Stimulated activated CD4-positive, alpha-beta T cell treated with anti-CD3 and anti-CD28 coated beads, Interleukin-15, amount 100 ng/mL, for 1 hour (primary cell): Measurements from ENCODE around the gene ATP5F1D.
A peak's percentile ranks its signal among the peaks of the same experiment; 100 is the strongest.

Source experiments
- DNase-seq, 2 donors: peaks; one replicate each; pipeline ENCODE4 v3.0.0-alpha.2; 2020; ENCODE audit warnings: low read depth in 1 of 2, low spot score in 1 of 2

The ATP5F1D gene

DNA sequence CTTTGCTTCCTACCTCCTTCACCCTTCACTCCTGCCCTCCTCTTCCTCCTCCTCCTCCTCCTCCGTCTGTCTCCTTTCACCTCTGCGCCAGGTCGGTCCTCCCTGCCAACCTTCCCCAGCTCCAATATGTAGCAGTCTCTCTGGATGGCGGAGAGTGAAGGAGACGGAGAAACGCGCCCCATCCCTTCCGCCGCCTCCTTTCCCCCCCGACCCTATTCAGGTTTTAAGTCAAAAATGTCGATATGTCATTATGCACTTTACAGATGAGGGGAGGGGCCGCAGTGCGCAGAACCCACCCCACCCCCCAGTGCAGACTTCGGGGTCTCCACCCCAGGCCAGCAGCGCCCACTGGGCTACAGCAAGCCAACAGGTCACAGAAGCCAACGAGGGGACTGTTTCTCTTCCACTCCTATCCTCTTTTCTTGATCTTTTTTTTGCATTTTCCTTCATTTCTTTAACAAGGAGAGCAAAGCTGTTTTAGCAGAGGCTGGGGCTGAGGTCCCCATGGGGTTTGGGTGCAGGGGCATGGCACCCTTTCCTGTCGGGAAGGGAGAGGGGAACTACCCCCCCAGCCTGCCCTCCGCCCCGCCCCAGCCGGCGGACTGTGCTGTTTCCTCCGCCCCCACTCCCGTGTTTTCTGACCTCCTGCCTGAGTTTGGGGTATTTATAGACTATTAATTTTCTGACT lies 16.1 kb downstream of the ATP5F1D start:
- no peak for DNase-seq

DNA sequence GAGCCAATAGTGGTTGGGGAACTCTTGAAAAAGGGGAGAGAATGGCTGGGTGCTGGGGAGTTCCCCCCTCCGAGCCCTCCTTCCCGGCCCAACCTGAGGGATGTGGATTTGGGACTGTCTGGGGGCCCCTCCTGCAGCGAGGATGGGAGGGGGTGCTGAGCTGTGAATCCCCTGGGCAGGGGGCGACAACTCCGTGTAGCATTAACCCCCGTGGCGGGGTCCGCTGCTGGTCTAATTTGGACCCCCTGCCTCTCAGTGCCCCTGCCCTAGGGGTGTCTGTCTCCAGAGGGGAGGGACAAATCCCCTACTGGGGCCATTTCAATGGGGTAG lies 16.6 kb downstream of the ATP5F1D start:
- DNase-seq, result no peak

DNA sequence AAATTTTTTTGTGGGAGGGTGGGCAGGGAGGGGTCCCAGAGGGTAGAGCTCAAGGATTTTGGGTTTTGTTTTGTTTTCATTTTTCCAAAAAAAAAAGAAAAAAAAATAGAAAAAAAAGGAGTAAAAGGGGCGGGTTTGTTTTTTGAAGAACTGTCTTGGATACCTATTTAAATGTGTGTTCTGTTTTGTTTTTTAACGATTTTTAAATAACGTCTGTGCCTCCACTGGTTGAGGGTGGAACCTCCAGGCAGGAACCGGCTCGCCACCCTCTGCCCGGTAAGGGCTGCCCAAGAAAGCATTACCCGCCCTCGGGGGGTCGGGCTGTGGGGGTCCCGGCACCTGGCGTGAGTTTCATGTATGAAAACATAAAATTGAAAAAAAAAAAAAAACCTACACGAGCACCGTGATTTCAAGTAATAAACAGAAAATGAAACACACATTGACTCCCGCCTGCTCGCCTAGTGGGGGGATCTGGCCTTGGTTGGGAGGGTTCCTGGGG lies 17.2 kb downstream of the ATP5F1D start:
- DNase-seq, result no peak

DNA sequence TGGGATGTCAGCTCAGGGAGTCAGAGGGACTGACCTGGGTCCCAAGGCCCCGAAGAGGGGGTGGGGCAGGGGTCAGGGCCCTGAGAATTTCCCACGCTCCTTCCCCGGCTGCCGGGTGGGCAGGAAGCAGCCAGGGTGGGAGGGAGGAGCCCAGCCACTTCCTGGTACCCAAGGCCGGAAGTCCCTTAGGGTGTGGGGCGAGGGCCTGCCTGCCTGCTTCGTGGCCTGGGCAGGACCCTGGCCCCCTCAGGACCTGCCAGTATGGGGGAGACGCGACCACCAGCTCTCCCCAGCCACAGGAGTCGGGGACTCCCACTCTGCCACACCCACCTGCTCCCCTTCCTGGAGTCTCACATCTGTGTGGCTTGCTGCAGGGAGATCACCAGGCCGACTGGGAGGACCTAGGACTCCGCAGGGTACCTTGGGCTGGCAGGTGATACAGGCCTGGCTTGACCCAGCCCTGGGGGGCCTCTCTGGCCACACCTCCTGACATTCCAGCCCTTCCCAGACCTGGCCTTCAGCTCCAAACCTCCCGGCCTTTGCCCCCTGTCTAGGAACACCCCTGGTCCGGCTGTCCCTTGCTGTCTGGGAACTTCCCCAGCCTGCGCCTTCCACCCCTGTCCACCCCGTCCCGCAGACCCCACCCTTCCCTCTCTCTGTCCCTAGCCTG lies 17.8 kb downstream of the ATP5F1D start:
- peak in 1 of 2 donors; percentile 54 for DNase-seq

DNA sequence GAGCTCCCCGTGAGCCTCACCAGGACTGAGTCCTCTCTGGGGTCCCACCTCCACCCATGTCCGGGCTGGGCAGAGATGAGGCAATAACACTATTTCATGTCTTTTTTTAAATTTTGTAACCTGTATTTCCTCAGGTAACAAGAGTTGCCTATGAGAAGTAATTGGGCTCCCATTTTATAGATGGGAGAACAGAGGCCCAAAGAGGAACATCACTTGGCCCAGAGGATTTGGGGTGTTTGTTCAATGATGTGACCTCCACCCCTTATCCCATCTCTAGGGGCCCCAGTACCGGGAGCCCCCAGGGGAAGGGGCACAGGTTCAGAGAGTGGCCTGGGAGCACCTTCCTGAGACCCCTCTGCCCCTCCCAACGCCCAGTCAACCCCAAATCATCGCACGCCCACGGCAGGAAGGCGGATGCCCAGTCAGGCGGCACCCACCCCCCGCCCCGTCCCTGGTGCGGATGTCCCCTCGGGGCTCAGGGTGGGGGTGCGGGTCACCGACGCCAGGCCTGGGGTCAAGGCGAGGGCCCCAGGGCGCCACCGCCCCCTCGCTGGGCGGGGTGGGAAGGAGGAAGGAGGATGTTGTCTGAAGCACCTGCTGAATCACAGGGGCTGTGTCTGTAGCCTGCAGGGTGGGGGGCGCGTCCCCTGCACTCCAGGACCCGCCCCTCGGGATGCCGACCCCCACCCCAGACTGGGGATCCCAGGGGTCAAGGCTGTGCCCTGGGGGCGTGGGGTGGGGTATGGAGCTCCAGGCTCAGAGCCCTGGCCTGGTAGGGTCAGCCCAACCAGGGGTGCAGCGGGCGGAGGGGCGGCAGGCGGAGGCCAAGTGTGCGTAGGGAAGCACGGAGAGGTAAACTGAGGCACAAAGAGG lies 18.6 kb downstream of the ATP5F1D start:
- DNase-seq, result no peak

DNA sequence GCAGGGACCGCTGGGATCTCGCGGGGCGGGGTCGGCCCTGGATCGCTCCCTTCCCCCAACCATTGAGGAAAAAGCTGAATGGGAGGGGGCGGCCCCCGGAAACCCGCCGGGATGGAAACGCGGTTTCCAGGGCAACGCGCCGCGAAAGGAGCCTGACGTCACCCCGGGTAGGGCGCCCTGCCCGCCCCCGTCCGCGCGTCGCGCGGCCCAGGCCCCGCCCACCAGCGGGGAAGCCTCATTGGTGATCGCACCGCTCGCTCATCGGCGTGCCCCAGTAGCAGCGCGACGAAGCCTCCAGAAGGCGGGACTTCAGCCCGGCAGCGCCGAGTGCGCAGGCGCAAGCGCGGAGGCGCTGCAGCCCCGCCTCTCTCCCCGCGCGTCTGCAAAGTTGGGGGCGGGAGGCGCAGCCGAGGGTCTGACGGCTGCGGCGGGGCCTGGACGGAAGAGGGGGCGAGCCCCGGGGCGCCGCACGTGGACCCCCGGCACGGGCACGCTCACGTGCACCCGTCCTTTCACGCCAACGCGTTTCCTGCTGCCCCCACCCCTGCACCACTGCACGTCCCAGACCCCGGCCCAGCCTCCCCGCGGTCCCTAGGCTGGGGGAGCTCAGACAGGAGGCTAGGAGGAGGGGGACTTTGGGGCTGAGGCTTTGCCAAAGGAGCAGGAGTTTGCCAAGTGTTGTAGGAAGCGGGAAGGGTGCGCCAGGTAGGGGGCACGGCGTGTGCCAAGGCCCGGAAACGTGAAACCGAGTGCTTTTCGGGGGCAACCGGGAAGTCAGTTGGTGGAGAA lies 19.4 kb downstream of the ATP5F1D start:
- DNase-seq, result peak; percentile 96 to 97

DNA sequence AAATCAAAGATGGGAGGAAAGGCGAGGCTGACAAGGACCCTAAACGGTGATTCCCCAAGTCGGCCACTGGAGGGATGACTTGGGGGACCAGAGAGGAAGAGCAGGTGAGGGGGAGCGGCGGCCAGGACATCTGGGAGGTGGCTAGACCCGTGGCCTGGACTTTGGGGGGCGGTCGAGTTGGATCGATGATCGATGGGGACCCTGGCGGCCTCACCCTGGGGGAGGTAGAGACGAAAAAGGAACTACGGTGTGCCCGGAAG lies 19.9 kb downstream of the ATP5F1D start:
- no peak for DNase-seq

DNA sequence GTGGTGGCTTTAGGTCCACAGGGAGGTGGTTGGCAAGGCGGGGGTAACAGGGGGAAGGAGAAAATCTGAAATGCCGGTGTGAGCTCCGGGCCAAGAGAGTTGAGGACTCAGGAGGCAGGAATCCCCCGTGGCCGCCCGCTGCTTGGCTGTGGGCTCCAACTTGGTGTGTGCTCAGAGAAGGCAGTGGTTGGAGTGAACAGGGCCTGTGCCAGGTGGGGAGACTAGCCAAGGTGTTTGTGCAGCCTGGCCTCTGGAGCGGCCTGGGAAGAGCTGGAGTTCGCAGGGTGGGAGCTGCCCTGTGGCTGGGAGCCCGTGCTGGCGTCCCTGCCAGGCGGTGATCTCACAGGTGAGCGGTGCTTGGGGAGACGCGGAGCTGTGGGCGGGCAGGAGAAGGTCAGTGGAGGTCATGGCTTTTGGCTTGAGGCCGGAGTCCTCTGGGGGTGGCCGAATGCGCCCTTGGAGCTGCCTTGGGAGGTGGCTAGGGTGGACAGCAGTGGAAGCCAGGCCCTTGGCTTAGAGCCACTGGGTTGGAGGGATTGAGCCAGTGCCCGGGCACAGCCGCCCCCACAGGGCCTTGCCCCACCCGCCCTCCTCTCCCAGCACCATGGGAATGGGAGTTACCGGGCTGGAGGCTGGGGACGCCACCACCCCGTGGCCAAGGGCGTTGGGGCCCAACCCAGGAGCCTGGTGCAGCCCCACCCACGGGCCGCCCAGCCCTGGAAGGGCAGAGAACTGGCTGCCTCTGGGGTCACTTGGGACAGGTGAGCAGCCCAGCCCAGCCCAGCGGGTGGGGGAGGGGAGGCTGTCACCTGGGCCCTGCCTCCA lies 20.5 kb downstream of the ATP5F1D start:
- no peak for DNase-seq

DNA sequence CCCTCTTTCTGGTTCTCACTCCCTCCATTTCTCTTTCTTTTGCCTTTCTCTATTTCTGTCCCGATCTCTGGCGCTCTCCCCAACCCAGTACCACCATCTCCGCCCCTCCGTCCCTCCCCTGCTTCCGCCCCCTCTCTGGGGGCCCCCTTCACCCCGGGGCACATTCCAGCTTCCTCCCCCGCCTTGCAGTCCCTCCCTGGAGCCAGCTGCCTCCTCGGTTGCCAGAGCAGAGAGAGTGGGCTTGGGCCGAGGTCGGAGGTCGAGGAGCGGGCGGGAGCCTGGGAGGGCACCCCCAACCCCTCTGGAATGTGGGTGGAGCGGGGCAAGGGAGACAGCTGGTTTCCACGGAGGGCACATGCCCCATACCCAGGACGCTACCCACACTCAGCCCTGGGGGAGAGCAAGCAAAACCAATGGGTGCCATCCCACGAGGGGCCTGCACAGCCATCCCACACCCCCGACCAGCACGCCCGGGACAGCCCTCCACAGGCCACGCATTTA lies 21.1 kb downstream of the ATP5F1D start:
- DNase-seq, result no peak

DNA sequence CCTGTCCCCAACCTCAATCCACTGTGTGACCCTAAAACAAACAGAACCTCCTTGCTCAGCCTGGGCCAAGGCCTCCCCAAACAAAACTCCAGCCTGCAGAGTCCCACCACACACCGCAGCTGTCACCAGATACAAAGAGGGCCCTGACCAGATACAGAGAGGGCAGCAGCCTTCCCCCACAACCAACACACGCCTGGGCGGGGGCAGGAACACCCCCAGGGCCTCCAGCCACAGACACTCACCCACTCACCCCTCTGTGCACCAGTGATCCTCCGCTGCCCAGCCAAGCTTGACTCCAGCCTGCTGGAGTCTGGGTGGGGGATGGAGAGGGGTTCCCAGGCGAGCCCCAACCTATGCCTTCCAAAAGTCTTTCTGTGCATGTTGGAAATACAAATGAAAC lies 21.6 kb downstream of the ATP5F1D start:
- DNase-seq, result no peak

DNA sequence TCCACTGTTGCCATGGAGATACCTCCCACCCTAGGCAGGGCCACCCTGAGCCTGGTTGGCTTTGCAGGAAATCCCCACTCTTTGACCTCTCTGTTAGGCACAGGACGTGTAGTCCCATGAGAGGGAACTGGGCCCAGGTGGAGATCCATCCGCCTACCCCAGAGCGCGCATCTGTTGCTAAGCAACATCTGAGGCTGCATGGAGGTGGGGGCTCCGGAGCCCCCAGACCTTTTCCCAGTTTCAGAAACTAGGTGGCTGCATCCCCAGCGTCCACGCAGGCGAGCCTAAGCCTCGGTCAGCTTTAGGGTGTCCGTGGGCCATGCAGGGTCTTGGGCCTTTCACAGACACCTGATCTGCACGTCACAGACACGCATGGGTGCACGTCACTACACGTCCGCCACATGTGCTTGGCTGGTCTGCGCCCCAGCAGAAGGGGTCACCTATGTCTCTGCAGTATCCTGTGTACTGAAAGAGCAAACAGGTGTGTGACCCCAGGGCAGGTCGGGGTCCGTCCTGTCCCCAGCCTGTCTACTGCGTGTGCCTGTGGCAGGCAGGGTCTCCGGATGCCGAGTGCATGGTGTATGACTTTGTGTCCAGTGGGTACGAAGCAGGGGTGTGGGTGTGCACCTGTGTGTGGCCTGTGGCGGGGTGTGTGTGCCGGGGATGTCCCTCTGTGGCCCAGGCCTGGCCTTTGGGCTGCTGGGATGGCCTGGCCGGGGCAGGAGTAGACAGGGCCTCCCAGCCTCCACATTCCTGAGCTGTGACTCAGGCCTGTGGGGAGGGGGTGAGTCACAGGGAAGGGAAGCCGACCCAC lies 23.5 kb downstream of the ATP5F1D start:
- no peak for DNase-seq

DNA sequence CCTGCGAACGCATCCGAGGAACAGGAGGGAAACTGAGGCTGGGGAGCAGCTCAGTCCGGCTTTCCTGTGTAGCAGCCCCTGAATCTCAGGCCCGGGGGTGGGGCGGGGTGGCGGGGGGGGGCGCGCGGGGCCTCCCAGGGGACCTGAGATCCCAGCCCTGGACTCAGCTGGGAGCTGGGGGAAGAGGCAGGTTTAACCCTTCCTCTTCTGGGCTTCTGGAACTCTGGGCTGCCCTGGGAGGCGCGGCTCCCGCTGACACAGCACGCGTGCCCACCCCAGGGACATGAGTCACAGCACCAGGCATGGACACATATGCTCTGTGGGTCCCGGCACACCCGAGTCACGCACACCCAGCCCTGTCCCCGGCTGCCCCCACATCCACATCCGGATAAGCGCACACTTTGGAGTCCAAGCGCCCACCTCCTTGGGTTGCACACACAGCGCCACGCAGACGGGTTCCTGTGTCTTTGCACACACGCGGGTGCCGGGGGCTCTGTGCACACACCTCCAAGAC lies 24.1 kb downstream of the ATP5F1D start:
- no peak for DNase-seq

DNA sequence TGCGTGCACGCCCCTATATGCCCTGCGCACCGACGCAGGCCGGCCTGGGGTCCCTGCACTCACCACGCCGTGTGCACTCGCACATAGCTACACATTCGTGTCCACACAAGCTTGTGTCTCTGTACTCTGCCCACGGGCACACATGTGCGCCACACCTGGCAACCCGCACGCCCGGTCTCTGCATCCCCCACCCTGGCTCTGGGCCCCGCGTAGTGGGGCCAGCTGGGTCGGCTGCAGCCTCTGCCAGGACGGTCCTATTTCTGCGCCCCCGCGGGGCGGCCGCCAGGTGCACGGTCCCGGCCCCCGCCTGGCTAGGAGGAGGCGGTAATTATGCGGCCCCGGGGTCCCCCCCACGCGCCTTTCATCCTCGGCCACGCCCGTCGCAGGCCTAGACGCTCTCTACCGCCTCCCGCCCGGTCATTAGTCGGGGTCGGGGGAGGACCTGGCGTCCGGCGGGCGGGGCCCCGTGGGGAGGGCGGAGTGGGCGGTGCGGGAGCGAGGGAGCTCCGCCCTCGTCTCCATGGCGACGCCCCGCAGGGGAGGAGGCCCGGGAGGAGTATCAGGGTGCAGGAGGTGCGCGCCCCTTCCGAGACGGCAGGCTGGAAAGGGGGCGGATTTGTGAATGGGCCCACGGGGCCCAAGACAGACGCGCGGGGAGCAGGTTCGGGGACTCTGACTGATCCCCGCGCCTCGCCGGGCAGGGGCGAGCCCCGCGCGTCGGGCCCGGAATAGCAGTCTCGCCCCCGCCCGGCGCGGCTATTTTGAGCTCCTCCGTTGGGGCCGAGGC lies 24.8 kb downstream of the ATP5F1D start:
- DNase-seq, result peak; percentile 65 to 73

DNA sequence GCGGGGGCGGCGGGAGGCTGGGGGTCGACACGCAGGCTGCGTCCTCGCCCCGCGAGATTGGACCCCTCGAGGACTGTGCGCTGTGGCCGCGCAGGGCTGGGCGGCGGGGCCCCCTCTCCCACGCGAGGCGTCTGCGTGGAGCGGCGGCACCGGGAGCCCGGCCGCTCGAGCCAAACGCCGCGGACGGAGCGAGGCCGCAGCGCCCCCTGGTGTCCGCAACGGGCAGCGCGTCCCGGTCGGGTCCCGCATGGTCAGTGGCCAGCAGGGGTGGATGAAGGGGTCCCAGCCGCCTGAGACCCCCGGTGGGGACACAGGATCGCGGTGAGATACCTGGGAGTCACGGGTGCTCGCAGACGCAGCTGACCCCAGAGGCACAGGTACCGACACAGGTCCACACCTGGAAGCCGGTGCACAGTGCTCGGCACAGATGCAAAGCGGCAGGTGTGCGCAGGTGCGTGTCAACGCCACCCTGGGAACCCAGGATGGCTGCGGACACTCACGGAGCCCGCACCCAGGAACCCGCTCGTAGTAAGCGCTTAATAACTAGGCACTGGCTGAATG lies 25.4 kb downstream of the ATP5F1D start:
- DNase-seq, result peak; percentile 54 to 55

DNA sequence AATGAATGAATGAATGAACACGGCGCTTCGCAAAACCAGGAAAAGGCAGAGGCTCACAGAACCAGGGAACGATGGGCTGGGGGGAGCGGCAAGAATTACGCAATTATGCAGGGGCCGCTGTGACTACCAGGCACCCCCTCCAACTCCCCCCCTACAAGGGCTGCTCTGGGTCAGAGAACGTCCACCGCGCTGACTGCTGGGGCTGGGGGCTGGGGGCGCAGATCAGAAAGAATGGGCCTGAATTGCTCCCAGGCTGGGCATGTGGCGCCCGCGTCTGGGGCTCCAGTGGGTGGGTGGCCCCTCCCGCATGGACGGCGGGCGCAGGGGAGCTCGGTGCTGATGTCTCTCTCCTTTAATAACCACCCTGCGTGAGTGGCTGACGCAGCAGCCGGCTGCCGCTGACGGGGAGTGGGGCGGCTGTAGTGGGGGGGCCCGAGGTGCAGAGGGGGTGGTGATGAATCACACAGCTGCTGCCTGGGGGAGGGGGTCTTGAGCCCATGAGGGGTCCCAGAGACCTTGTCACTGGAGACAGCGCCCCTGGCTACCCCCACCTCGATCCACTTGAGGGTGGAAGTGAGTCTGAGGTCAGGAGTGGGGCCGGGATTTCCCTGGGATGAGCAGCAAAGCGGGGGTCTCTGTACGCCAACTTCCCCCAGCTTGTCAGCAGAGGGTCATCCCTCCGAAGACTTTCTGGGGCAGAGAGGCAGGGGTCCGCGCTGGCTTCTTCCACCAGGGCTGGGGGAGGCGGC lies 26.1 kb downstream of the ATP5F1D start:
- no peak for DNase-seq

DNA sequence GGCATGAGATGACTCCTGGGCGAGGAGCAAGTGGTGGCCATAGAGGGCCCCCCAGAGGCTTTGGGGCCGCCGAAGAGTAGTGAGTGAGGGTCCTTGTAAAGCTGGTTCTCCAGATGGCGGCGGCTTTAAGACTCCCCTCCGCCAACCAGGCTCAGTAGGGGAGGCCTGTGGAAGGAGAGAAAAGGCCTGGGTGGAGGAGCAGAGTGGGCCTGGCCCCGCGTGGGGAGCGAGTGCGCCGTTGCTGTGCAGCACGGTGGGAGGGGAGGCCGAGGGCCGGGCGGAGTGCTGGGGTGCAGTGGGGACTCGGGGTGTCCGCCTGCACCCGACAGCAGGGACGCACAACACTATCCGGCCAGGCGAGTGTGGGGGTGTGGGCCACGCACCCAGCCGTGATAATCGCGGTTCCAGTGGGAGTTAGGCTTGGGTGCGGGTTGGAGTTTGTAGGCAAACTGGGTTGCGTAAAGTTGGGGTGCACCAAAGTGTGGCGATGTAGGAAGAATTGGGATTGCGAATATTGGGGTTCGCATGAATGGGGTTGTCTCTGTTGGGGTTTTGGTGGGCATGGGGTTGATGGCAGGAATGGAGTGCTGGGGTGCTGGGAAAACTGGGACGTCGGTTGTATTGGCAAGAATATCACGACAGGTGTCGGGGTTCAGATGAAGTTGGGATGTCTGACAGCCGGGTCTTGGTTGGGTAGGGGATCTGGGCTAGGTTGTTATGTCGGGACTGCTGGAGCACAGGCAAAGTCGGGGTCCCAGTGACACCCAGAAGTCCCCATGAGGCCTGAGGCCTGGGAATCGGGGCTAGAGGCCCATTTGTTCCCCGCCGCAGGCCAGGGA lies 26.9 kb downstream of the ATP5F1D start:
- DNase-seq, result no peak

DNA sequence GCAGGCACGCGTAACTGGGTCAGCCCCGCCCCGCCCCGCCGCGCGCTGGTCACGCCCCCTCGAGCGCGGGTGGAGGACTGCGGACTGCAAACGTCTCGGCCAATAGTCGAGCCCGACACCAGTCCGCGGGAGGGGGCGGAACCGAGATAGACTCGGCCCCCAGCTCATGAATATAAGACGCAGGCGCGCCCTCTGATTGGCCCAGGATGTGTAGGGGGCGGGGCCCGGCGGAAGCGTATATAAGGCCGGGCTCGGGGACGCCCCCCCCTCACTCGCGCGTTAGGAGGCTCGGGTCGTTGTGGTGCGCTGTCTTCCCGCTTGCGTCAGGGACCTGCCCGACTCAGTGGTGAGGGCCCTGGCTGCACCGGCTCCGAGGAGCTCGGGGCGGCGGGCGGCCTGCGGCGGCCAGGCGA lies 27.5 kb downstream of the ATP5F1D start, which contains the start of gene CIRBP:
TSS of gene CIRBP (plus strand) at position 268 of the 413 bp plus-strand sequence. CDS start 1,602 bp downstream, outside the sequence.
- DNase-seq, result peak; percentile 98 to 99
